Transverse colon (tissue), 4 donors: ENCODE measurements around the gene STAB2. TPM values are rescaled to one million over a fixed set of nuclear protein-coding genes. Genes with fewer than 3 reads are reported as not detected.

Source experiments
- DNase-seq: peaks from one replicate; pipeline ENCODE4 v3.0.0-alpha.2; 2019
- H3K27ac ChIP-seq, 4 donors: fragments of 200-600 bp; sonication (generic); 2 replicates each; pipeline ENCODE4 v1.5.1; 2016 to 2018; ENCODE audit warnings: inconsistent platforms in 4 of 4
- H3K27me3 ChIP-seq: fragments of 200-600 bp; sonication (generic); 2 replicates; pipeline ENCODE4 v1.5.1; 2017; ENCODE audit warnings: inconsistent platforms
- H3K36me3 ChIP-seq, 4 donors: fragments of 200-600 bp; sonication (generic); 2 replicates each; pipeline ENCODE4 v1.5.1; 2017 to 2019; ENCODE audit warnings: inconsistent platforms in 4 of 4
- H3K4me1 ChIP-seq, 4 donors: fragments of 200-600 bp; sonication (generic); 2 replicates each; pipeline ENCODE4 v1.5.1; 2017 to 2020; ENCODE audit warnings: inconsistent platforms in 4 of 4
- H3K4me3 ChIP-seq, 4 donors: fragments of 200-600 bp; sonication (generic); 1 replicate in 1 of 4; 2 replicates in 3 of 4; pipeline versions ENCODE4 v1.5.1 to v1.6.1; 2017 to 2019; ENCODE audit warnings: inconsistent platforms in 4 of 4
- H3K9me3 ChIP-seq, 2 donors: fragments of 200-600 bp; sonication (generic); 2 replicates each; pipeline ENCODE4 v1.5.1; 2017 to 2019; ENCODE audit warnings: inconsistent platforms in 2 of 2
- CTCF ChIP-seq, 5 experiments: fragments of 200-600 bp in 3 of 5; fragments of 450-650 bp in 2 of 5; sonication (generic) in 3 of 5; IDR thresholded peaks; 1 replicate in 2 of 5; 2 replicates in 3 of 5; pipeline ENCODE4 v1.5.1; 2016 to 2017; ENCODE audit warnings: antibody characterized with exemption in 5 of 5, inconsistent platforms in 3 of 5, mild to moderate bottlenecking in 2 of 5, moderate library complexity in 1 of 5
- EP300 ChIP-seq: sonication (generic); formaldehyde crosslinking; IDR thresholded peaks from one replicate; pipeline ENCODE4 v1.6.1; 2017; ENCODE audit warnings: antibody characterized with exemption, low read depth
- POLR2A ChIP-seq: fragments of 450-650 bp; IDR thresholded peaks from one replicate; pipeline ENCODE4 v1.6.1; 2016; ENCODE audit warnings: antibody characterized with exemption, mild to moderate bottlenecking, moderate library complexity
- POLR2AphosphoS5 ChIP-seq, 3 donors: sonication (generic); formaldehyde crosslinking; IDR thresholded peaks; one replicate each; pipeline ENCODE4 v1.6.1; 2016; ENCODE audit warnings: antibody characterized with exemption in 3 of 3
- WGBS, 2 donors: methylation state at CpG; one replicate each; pipeline ENCODE4 v1.1.5; 2018; ENCODE audit warnings: low coverage in 1 of 2; 5-methylcytosine and 5-hydroxymethylcytosine counted together
- in situ Hi-C, 4 donors: fragments of 200-750 bp; cut with MboI; loops; one replicate each; pipeline versions ENCODE4 v1.15.0 to v1.15.1; 2017; ENCODE audit warnings: low sequenced_read_pairs in 3 of 4, low pct_ligation_motif_present in 1 of 4, low pct_unique_long_range_greater_than_20kb in 1 of 4
- intact Hi-C: fragments of 100-400 bp; cut with DNase I; formaldehyde crosslinking; loops from one replicate; pipeline ENCODE4 v1.15.1; 2023; ENCODE audit warnings: low total_unique reads
- total RNA-seq, 4 donors: library from RNA; depleted of rRNA; stranded (reverse); fragments of >200 nt; gene quantifications; one replicate each; pipeline ENCODE4 v1.1.0, GENCODE V29; 2016

Gene STAB2
- total RNA-seq, 4 donors from 2014 or later = 0.48 to 1.9 (median 1.1) TPM; not detected in 1

- H3K36me3 ChIP-seq = peaks cover 0 to 15% (median 6%) of the 10 kb centered on the region in 4 donors
- TF ChIP-seq POLR2AphosphoS5 (IDR thresholded peaks at IDR 0.05) (peak in 1 of 3 donors; percentile 36), CTCF (IDR thresholded peaks at IDR 0.05) (no peak)
- H3K4me3 ChIP-seq = no peak overlapping the region
- WGBS, 2 donors = 82% methylated on average over 10 of the region's 10 CpGs; no CpG with 5 or more reads in 1 of the 2 donors
- in situ Hi-C loops = no loop called here
- peak overlapping the region in 2 of 4 donors; percentile 1 to 41 for H3K27ac ChIP-seq
- DNase-seq = no peak
- no peaks in the 10 kb centered on the region for H3K4me1 ChIP-seq
- intact Hi-C loops = no loop called here
- no peaks in the 10 kb centered on the region for H3K27me3 ChIP-seq
- H3K9me3 ChIP-seq = no peaks in the 10 kb centered on the region
Measured at GRCh38 chr12:103791350-103791920, 204.4 kb downstream of the STAB2 start.

- H3K36me3 ChIP-seq = peaks cover 0 to 18% (median 8%) of the 10 kb centered on the region in 4 donors
- H3K4me3 ChIP-seq = no peak overlapping the region
- intact Hi-C loops (no loop called here), in situ Hi-C loops (no loop called here)
- no peak for TF ChIP-seq POLR2A
- TF ChIP-seq CTCF (IDR thresholded peaks at IDR 0.05) = no peak
- no peak for TF ChIP-seq POLR2AphosphoS5 (IDR thresholded peaks at IDR 0.05)
- TF ChIP-seq EP300 = no peak
- H3K4me1 ChIP-seq = no peaks in the 10 kb centered on the region
- WGBS, 2 donors = 74 to 81% methylated on average over 3 of the region's 3 CpGs
- no peaks in the 10 kb centered on the region for H3K9me3 ChIP-seq
- no peaks in the 10 kb centered on the region for H3K27me3 ChIP-seq
- H3K27ac ChIP-seq = peak overlapping the region in 1 of 4 donors; percentile 5
- DNase-seq = no peak
Measured at GRCh38 chr12:103793046-103793445, 206.0 kb downstream of the STAB2 start.

GRCh38 chr12:103793512-103794045 is 206.5 kb downstream of the STAB2 start:
- TF ChIP-seq POLR2AphosphoS5 (IDR thresholded peaks at IDR 0.05) (peak in 1 of 3 donors; percentile 3), CTCF (IDR thresholded peaks at IDR 0.05) (no peak)
- peak overlapping the region in 1 of 4 donors; percentile 5 for H3K27ac ChIP-seq
- 78 to 83% methylated on average over 4 to 9 of the region's 9 CpGs for WGBS, 2 donors
- no peaks in the 10 kb centered on the region for H3K9me3 ChIP-seq
- H3K27me3 ChIP-seq = no peaks in the 10 kb centered on the region
- H3K4me3 ChIP-seq = no peak overlapping the region
- peaks cover 0 to 18% (median 8%) of the 10 kb centered on the region in 4 donors for H3K36me3 ChIP-seq
- DNase-seq = no peak
- no peaks in the 10 kb centered on the region for H3K4me1 ChIP-seq
- in situ Hi-C loops = no loop called here
- intact Hi-C loops = no loop called here

- Histone ChIP-seq H3K36me3 (peaks cover 0 to 18% (median 8%) of the 10 kb centered on the region in 4 donors), H3K27ac (no peak overlapping the region), H3K27me3 (no peaks in the 10 kb centered on the region), H3K4me1 (peaks cover 0 to 7% (median 6%) of the 10 kb centered on the region in 4 donors), H3K9me3 (no peaks in the 10 kb centered on the region), H3K4me3 (no peak overlapping the region)
- DNase-seq = no peak
- intact Hi-C loops = no loop called here
- TF ChIP-seq CTCF (IDR thresholded peaks at IDR 0.05) (no peak), POLR2AphosphoS5 (IDR thresholded peaks at IDR 0.05) (no peak)
- WGBS, 2 donors = 59 to 75% methylated on average over 2 to 4 of the region's 4 CpGs
- in situ Hi-C loops = no loop called here
Measured at GRCh38 chr12:103794309-103795213, 207.5 kb downstream of the STAB2 start.
